HCT116 (cell line): ENCODE measurements around the gene CRY2.

Experiments used
- CTCF ChIP-seq, 3 experiments: fragments of 200-600 bp in 1 of 3; sonication (generic) in 1 of 3; IDR thresholded peaks in 2 of 3; conservative IDR thresholded peaks in 1 of 3; 2 replicates each; pipeline ENCODE4 v1.5.1; 2012 to 2017; ENCODE audit warnings: low read depth in 2 of 3, low read length in 2 of 3, antibody characterized with exemption in 1 of 3, borderline replicate concordance in 1 of 3, control low read depth in 1 of 3, mild to moderate bottlenecking in 1 of 3, mixed read lengths in 1 of 3, mixed run types in 1 of 3, moderate library complexity in 1 of 3; ENCODE audit not compliant: insufficient read depth in 1 of 3
- EZH2 ChIP-seq: fragments of 200-600 bp; sonication (generic); IDR thresholded peaks from 2 replicates; pipeline ENCODE4 v1.6.1; 2017; ENCODE audit warnings: antibody characterized with exemption, mixed run types
- EZH2phosphoT487 ChIP-seq: fragments of 200-600 bp; IDR thresholded peaks from 2 replicates; pipeline ENCODE4 v1.6.1; 2018; ENCODE audit warnings: antibody characterized with exemption, borderline replicate concordance
- POLR2A ChIP-seq: IDR thresholded peaks from 2 replicates; pipeline ENCODE4 v1.7.0; 2011; ENCODE audit warnings: borderline replicate concordance; ENCODE audit not compliant: insufficient read depth, insufficient read length; ENCODE audit errors: extremely low read depth
- POLR2AphosphoS5 ChIP-seq: IDR thresholded peaks from 2 replicates; pipeline ENCODE4 v1.6.1; 2011; ENCODE audit warnings: mild to moderate bottlenecking, low read depth, low read length, moderate library complexity
- REST ChIP-seq: IDR thresholded peaks from 2 replicates; pipeline ENCODE4 v1.6.1; 2012; ENCODE audit warnings: low read depth
- SIN3A ChIP-seq: IDR thresholded peaks from 2 replicates; pipeline ENCODE4 v1.6.1; 2012; ENCODE audit warnings: low read depth
- TF ChIP-seq, protein P1 (sequence below): IDR thresholded peaks from 2 replicates; pipeline ENCODE4 v1.6.1; 2012

DNA sequence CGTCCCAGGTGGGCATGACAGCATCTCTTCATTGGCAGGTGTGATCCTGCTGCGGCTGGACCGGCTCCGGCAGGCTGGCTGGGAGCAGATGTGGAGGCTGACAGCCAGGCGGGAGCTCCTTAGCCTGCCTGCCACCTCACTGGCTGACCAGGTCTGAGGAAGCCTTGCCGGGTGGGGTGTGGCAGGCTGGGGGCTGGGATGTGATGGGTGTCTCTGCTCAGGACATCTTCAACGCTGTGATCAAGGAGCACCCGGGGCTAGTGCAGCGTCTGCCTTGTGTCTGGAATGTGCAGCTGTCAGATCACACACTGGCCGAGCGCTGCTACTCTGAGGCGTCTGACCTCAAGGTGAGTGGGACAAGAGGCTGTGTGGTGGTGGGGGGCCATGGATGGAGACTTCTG lies 78.7 kb downstream of the CRY2 start:
- TF ChIP-seq EZH2, result no peak
- TF ChIP-seq CTCF (IDR thresholded peaks at IDR 0.05 in 2 of 3, conservative IDR thresholded peaks at IDR 0.05 in 1 of 3; ENCODE audit: borderline replicate concordance in 1 of 3, insufficient read depth in 1 of 3, low read depth in 2 of 3, low read length in 2 of 3), result no peak
- no peak for TF ChIP-seq POLR2A
- TF ChIP-seq EZH2phosphoT487, result no peak
- no peak for TF ChIP-seq POLR2AphosphoS5
- TF ChIP-seq REST, result no peak
- TF ChIP-seq, protein P1, sequence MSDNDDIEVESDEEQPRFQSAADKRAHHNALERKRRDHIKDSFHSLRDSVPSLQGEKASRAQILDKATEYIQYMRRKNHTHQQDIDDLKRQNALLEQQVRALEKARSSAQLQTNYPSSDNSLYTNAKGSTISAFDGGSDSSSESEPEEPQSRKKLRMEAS, result no peak
- no peak for TF ChIP-seq SIN3A
